Measurements from ENCODE around the gene COL9A3. TPM values are rescaled to one million over a fixed set of nuclear protein-coding genes. Genes with fewer than 3 reads are reported as not detected.

Gene COL9A3
- total RNA-seq, 1 donor from 2014 or later = 1.8 TPM

GRCh38 chr20:62795023-62795761, 21.7 kb upstream of the COL9A3 start:
- no peak for DNase-seq (ENCODE audit: extremely low read depth, low read depth, low spot score)

- no peak for DNase-seq (ENCODE audit: extremely low read depth, low read depth, low spot score)
Observed at GRCh38 chr20:62796699-62797491, 20.0 kb upstream of the COL9A3 start.

- DNase-seq (ENCODE audit: extremely low read depth, low read depth, low spot score) = no peak
Observed at GRCh38 chr20:62797671-62798532, 18.9 kb upstream of the COL9A3 start.

- no peak for DNase-seq (ENCODE audit: extremely low read depth, low read depth, low spot score)
Observed at GRCh38 chr20:62799036-62799435, 17.8 kb upstream of the COL9A3 start.

GRCh38 chr20:62799459-62799858, 17.4 kb upstream of the COL9A3 start:
- DNase-seq (ENCODE audit: extremely low read depth, low read depth, low spot score) = no peak

DNA sequence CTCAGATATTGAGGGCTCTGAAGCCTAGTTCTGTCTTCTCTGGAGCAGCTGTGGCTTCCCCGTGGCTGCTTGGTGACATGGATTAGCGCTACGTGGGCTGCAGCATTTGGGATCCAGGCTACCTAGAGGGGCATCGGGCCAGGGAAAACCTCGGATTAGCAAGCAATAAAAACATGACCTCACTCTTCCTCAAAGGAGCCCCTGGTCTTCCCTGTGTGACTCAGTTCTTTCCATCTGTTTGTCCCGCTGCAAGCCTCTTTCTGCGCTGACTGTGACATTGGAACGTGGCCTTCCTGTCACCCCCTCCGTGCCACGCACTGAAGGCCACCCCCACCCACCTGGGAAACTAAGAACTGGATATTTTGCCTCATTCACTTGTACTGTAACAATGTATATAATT, 17.0 kb upstream of the COL9A3 start:
- no peak for DNase-seq (ENCODE audit: extremely low read depth, low read depth, low spot score)

- no peak for DNase-seq (ENCODE audit: extremely low read depth, low read depth, low spot score)
Observed at GRCh38 chr20:62800314-62801259, 16.3 kb upstream of the COL9A3 start.

DNA sequence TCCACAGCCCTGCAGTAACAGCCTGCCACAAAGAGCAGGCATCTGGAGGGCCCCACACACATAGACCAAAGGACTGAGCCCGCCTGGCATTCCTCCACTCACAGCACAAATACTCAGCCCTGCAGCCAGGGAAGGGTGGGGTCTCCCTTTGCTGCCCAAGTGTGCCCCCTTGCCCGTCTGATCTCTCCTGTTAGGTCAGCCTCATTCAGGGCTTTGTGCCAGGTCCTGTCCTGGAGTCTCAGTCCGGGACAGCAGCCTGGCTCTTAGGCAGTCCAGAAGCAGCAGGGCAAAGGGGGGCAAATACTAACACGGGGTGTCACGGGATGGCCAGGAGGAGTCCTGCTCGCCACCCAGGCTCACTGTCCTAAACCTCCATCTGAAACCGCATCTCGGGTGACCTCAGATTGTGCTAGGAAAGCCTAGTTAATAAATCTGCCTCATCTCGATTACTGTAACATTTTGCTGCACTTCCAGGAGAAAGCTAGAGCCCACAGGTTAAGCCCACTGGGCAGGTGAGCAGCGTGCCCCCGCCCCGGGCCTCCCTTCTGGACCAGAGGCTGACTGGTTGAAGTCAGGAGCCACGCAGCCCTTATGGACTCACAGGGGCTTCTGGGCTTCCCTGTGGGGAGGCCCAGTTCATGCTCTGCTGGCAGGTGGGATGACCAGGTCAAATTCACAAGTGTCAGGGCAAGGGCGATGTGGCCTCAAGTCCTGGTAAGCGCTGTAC, 15.4 kb upstream of the COL9A3 start:
- no peak for DNase-seq (ENCODE audit: extremely low read depth, low read depth, low spot score)

GRCh38 chr20:62802026-62802712, 14.7 kb upstream of the COL9A3 start:
- DNase-seq (ENCODE audit: extremely low read depth, low read depth, low spot score) = no peak

DNA sequence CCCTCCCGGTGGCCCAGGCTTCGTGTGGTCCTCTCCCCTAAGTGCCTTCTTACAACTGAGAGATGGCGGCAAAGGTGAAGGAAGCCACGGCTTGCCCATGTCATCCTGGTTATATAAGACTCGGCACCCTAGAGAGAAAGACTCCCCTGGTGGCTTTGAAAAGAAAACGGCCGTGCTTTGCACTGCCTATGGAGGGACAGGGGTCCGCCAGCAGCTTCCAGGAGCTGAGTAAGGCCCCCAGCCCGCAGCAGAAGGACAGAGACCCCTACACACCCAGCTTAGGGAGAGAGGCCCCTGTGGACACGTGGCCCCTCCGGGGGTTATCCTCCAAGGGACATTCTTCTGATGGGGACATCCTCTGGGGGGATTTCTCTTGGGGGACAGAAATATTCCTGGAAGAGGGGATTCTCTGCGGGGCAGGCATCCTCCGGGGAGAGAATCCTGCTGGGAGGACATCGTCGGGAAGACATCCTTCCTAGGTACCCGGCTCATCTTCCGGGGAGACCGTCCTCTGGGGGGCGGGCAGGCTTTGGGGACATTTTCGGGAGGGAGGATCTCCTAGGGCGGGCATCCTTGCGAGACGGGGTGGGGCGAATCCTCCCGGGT, 12.7 kb upstream of the COL9A3 start:
- no peak for DNase-seq (ENCODE audit: extremely low read depth, low read depth, low spot score)

DNA sequence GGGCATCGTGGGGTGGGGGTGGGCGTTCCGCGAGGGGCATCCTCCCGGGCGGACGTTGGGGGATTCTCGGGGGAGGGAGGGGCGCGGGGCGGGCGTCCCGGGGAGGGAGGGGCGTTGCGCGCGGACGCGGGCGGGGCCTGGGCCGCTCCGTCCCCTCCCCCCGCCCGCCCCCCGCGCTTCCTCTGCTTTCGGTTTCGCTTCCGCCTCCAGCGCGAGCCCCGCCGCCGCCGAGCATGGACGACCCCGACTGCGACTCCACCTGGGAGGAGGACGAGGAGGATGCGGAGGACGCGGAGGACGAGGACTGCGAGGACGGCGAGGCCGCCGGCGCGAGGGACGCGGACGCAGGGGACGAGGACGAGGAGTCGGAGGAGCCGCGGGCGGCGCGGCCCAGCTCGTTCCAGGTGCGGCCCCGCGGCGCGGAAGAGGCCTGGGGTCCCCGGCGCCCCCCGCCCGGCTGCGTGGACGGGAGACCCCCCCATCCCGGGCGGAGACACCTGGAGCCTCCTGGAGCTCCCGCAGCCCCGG, 12.2 kb upstream of the COL9A3 start, which contains the start of gene OGFR:
TSS of gene OGFR (plus strand) at position 209 of the 528 bp plus-strand sequence. CDS start at position 234, 25 bp downstream.
- DNase-seq (ENCODE audit: extremely low read depth, low read depth, low spot score) = no peak

DNA sequence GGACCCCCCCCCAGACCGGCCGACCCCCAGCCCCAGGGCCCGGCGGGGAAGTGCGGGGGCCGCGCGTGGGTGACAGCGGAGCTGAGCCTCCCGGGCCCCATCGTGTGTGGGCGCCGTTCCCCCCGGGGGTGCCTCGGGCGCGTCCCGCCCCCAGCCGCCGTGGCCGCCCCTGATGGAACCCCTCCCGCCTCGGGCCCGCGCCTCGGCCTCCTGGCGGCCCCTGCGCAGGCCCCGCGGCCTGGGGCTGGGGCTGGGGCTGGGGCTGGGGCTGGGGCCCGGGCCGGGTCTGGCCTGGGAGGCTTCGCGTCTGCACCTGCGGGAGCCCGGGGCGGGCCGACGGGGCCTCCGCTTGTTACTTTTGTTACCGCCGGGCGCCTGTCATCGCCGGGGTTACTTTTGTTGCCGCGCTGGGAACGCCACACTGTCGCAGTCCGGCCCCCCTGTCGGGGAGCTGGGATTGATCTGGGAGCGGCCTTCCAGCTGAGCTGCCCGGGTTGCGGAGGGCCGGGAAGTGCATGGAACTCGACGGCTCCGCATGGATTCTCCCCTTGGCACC, 11.6 kb upstream of the COL9A3 start:
- no peak for DNase-seq (ENCODE audit: extremely low read depth, low read depth, low spot score)

GRCh38 chr20:62805711-62806382, 11.0 kb upstream of the COL9A3 start:
- DNase-seq (ENCODE audit: extremely low read depth, low read depth, low spot score) = no peak

DNA sequence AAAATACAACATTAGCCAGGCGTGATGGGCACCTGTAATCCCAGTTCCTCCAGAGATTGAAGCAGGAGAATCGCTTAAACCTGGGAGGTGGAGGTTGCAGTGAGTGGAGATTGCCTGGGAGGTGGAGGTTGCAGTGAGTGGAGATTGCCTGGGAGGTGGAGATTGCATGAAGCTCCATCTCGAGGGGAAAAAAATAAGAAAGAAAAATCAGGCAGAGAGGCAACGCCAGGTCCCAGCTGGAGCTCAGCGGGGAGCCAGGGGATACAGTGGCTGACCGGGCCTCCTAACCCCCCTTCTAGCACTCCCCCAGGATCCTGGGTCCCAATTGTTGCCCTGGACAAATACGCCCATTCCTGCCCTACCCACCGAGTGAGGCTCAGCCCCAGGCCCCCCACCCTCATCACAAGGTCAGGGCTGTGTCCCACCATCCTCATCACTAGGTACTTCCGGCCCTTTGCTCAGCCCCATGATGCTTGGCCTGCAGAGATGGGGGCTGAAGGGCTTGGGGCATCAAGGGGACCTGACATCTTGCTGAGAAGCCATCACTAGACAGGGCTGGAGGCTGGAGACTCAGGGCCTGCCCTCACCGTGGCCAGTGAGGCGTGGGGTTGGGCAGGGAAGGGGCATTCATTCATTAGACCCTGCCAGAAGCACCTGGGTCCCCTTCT, 10.3 kb upstream of the COL9A3 start:
- no peak for DNase-seq (ENCODE audit: extremely low read depth, low read depth, low spot score)

DNA sequence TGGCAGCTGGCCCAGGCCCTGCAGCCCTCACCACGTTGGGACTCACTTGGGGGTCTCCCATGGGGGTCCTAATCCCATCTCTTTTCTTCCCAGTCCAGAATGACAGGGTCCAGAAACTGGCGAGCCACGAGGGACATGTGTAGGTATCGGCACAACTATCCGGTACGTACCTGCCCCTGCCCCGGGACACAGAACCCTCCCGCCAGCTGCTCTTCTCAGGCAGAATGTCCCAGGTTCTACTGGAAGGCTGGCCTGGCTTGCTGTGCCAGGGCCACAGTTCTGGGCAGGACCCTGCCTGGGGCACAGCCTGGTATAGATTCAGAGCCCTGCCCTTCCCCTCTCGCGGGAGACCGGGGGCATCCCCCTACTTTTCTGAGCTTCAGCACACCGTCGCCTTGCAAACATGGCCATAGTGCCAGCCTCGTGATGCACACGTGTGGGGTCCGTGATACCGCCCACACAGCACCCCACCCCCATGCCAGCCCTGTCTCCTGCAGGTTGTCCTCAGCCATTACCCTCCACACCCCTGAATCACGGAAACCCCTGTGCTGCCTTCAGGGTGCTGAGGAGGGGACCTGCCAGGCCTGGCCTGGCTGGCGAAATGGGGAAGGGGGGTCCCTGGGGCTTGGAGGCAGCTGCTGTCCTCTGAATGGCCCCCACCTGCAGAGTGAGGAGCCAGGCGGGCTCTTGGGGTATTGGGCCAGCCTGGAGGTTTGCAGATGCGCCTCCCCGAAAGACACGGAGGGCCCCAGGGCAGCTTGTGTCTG, 9.2 kb upstream of the COL9A3 start:
- DNase-seq (ENCODE audit: extremely low read depth, low read depth, low spot score) = no peak
